Measurements from ENCODE around the gene THG1L.

The THG1L gene

DNA sequence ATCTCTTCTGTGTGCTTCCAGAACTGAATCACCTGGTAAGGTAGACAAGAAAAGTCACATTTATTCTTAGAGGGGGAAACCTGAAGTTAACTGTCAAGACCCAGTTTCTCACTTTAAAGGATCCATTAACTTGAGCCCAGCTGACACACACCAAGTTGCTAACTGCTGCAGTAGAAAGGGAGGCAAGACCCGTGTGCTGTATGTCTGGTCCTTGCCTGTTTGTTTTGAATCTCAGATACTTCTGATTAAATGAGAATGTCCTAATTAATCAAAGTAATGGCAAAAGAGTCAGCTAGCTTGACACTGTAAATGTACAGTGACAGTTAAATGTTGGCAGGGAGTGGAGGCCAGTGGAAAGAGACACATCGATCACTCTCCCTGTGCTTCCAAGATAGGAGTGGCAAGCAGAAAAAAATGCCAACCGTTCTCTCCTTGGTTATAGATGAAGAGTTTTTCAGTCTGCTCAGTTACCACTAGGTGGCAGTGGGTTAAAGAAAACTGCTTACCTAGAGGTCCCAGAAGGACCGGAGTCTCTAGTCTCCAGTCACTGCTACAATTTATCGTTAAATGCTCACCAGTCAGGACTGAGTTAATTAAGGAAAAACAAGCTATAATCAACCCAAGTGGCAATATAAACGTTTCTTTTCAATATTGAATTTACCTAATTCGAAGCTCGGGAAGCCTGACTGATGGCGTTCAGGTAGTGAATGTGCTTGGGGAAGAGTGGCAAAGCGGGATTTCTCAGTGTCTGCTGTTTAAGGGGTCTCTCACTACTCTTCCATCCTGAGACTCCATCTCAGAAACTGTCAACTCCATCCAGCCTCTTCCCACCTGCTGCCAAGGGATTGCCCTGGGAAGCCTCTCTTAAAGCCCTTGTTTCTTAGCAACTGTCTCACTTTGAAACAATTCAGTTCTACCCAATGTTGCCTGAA lies 30.7 kb downstream of the THG1L start:
- DNase-seq, result peak in 2 of 6 experiments; percentile 26 to 44

DNA sequence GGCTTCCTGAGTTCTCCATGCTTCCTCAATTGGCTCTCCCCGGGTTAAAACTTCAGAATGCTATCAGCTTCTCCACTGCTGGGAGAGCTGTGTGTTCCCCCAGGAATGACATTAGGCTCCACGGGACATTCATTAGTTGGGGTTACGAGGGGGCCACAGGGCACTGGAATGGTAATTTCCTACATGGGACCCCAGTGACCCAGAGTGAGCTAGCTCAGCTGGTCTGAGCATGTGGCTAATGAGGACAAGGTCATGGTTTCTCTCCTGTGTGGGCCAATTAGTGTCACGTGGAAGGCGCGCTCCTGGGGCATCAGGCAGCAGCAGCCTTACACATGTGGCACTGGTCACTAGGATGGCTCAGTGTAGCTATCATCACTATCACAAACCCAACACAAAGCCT lies 33.3 kb downstream of the THG1L start:
- DNase-seq, result no peak

DNA sequence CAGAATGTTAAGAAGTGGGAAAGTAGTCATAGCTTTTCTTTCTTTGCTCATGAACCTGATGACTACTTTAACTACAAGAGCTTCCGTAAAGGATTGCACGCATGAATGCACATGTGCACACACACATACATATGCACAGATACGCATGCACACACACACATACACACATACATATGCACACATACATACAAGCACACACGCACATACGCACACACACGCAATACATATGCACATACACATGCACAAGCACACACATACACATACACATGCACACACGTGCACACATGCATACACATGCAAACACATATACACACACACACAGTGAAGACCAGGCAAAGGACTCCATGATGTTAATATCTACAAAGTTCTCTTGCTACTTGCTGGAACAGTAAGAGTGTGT lies 35.2 kb downstream of the THG1L start:
- no peak for DNase-seq

DNA sequence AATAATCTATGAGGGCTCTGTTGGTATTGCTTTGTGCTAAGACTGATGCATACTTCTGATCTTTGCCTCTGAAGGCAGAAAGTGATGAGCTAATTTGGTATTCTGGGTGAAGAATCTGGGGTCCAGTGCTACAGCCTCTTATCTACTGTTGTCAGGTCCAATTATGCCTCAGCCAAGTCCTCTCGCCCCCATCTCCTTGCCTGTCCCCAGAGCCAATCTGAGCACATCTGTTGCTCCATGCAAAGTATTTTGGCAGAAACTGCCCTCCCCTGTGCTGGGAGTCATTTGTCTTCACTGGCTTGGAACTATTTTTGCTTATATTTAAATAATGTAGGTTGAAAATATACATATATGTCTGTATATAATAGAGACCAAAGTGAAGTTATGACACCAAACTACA lies 35.7 kb downstream of the THG1L start:
- DNase-seq, result no peak

DNA sequence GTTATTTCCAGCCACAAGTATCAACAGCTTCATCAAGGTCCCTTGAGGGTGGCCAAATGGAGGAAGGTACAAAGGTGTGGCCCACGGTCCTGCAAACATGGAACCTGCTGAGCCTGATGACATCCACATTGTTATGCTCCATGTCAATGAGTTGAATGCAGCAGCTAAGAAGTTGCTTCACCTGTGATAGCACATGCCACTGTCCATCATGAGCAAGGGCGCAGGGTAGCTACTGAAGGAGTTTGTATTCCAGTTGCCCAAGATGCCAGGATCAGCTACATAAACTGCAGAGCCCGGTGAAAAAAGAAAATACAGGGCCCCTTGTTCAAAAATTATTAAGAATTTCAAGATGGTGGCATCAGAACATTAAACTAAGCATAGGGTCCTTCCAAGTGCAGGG lies 36.5 kb downstream of the THG1L start:
- no peak for DNase-seq

DNA sequence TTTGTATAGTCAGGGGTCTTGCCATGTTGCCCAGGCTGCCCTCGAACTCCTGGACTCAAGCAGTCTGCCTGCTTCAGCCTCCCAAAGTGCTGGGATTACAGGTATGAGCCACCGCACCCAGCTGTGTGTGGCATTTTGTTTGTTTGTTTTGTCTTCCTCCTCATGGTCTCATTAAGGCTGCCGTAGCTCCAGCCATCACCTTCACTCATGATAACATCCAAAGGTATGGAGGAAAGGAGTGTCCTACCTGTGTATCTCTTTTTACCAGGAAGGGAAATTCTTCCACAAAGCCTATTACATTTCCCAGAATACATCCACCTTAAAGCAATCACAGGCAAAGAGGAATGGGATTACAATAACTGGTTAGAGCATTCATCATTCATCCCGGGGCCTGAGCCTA lies 39.4 kb downstream of the THG1L start:
- no peak for DNase-seq

DNA sequence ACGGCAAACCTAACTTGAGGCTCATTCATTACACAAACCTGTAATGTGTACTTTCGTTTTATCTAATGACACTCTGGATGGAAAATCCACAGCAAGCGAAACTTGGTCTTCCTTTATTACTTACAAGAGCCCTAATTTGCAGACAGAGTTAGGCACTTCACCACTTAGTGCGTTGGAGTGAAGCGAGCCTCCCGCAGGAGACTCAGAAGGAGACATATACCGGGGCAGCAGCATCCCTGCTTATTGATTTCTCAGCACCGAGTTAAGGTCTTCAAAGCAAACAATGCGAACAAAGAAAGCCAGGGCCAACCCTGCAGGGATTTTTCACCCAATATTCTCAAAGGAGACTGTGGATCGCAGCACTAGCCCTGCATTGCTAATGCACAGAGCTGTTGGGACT lies 40.9 kb downstream of the THG1L start:
- no peak for DNase-seq

DNA sequence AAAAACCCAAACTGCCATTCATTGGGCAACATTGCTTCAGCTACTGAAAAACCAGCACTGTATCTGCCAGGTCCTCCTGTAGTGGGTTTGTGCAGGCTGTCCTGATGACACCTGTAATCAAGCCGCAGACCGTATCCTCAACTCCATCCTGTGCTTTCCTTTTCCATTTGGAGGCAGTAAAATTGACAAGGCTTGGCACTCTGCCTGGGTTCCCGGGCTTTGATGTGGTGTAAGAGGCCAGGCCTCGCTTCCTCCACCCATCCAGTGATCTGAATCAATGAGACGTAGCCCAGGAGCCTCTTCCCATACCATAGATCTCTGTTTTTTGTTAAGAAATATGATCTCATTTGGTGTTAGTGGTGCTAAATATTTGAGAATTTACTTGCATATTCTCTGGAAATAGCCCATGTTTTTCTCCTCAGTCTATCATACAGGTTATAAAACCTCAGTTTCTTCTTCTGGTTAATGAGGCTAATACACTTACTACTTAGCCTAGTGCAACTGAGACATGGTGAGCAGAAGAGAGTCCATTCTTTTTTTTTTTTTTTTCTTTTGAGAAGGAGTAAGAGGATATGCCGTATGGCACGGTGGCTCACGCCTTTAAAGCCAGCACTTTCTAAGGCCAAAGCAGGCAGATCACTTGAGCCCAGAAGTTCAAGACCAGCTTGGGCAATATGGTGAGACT lies 47.0 kb downstream of the THG1L start:
- no peak for DNase-seq

DNA sequence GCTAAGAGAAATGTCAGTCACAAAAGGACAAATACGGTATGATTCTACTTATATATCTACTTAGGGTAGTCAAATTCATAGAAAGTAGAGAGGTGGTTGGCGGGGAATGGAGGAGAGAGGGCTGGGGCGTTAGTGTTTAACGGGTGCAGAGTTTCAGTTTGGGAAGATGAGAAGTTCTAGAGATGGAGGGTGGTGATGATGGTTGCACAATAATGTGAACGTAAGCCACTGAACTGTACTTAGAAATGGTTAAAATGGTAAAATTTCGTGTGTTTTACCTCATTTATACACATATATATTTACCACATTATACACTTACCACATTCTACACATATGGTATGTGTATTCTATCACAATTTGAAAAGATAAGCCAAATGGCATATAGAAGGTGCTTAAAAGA lies 48.0 kb downstream of the THG1L start:
- no peak for DNase-seq

DNA sequence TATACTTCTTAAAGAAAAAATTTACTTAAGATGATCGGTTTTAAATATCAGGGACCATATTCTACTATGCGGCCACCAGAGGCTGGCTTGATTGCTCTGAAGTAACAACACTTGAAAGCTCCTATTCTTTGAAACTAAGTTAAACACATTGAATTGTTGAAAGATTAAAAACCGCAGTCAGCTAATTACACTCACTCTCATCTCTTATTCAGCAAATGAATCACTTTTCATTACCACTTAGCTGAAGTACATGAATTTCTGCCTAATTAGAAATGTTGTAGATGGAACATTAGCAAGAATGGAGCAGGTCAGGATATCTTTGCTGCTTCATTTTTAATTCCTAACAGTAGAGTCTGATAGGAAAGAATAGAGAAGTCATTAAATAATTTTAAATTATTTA lies 54.6 kb downstream of the THG1L start:
- no peak for DNase-seq
